NCI-H2196 (cell line): ENCODE results near the gene DAND5.
"Not testable (repeated sequence)": the region's sequence is repeated elsewhere in the genome, so short reads cannot be mapped to it uniquely, and the experiment has no call there.

ENCODE experiments used
- DNase-seq: peaks from one replicate; lab custom pipeline; 2025; ENCODE audit not compliant: unreplicated experiment; lab: John Stamatoyannopoulos, UW

Gene DAND5

GRCh38 chr19:12945479-12946091 is 23.8 kb upstream of the DAND5 start, which contains the start of gene RAD23A:
RAD23A (plus strand) TSS chr19:12945862; CDS start chr19:12945949, 87 bp downstream.
- peak; percentile 99 for DNase-seq

GRCh38 chr19:12946092-12946721 is 23.2 kb upstream of the DAND5 start:
- DNase-seq: peak; percentile 46

GRCh38 chr19:12946731-12947496 is 22.5 kb upstream of the DAND5 start:
- no peak for DNase-seq

- no peak for DNase-seq
Measured at GRCh38 chr19:12947702-12948611, 21.4 kb upstream of the DAND5 start.

- DNase-seq: no peak
Measured at GRCh38 chr19:12948612-12949362, 20.6 kb upstream of the DAND5 start.

- no peak for DNase-seq
Measured at GRCh38 chr19:12949363-12950283, 19.8 kb upstream of the DAND5 start.

GRCh38 chr19:12952050-12952449 is 17.3 kb upstream of the DAND5 start:
- not testable (repeated sequence) for DNase-seq

- no peak for DNase-seq
Measured at GRCh38 chr19:12952488-12953137, 16.8 kb upstream of the DAND5 start.

GRCh38 chr19:12953138-12953798 is 16.1 kb upstream of the DAND5 start:
- DNase-seq: no peak

GRCh38 chr19:12953799-12954611 is 15.4 kb upstream of the DAND5 start:
- DNase-seq: no peak

- no peak for DNase-seq
Measured at GRCh38 chr19:12954612-12954962, 14.8 kb upstream of the DAND5 start.

GRCh38 chr19:12955575-12955974 is 13.8 kb upstream of the DAND5 start:
- not testable (repeated sequence) for DNase-seq

- no peak for DNase-seq
Measured at GRCh38 chr19:12955996-12956395, 13.4 kb upstream of the DAND5 start.

- peak; percentile 78 for DNase-seq
Measured at GRCh38 chr19:12956446-12957388, 12.7 kb upstream of the DAND5 start, which contains the start of gene GADD45GIP1. GADD45GIP1 (minus strand) TSS chr19:12957223; CDS start chr19:12957212, 11 bp downstream.

GRCh38 chr19:12957389-12957952 is 11.9 kb upstream of the DAND5 start:
- not testable (repeated sequence) for DNase-seq

GRCh38 chr19:12959481-12959880 is 9.9 kb upstream of the DAND5 start:
- no peak for DNase-seq
